ENCODE measurements around the gene BTRC.

DNA sequence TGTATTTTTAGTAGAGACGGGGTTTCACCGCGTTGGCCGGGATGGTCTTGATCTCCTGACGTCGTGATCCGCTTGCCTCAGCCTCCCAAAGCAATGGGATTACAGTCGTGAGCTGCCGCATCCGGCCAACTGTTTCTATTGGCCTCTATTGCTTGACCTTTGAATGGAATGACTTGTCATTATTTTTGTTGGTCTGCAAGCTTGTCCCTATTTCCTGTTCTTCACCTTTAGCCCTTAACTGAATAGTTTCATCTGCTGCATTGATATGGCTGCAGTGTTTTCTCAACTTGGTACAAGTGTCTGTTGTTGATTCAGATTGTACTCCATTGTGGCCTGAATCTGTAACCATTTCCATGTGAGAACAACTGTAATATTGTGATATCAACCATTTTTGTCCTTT, 128.6 kb downstream of the BTRC start:
- TF ChIP-seq, protein P1, sequence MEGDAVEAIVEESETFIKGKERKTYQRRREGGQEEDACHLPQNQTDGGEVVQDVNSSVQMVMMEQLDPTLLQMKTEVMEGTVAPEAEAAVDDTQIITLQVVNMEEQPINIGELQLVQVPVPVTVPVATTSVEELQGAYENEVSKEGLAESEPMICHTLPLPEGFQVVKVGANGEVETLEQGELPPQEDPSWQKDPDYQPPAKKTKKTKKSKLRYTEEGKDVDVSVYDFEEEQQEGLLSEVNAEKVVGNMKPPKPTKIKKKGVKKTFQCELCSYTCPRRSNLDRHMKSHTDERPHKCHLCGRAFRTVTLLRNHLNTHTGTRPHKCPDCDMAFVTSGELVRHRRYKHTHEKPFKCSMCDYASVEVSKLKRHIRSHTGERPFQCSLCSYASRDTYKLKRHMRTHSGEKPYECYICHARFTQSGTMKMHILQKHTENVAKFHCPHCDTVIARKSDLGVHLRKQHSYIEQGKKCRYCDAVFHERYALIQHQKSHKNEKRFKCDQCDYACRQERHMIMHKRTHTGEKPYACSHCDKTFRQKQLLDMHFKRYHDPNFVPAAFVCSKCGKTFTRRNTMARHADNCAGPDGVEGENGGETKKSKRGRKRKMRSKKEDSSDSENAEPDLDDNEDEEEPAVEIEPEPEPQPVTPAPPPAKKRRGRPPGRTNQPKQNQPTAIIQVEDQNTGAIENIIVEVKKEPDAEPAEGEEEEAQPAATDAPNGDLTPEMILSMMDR (IDR thresholded peaks at IDR 0.05), result no peak
- TF ChIP-seq POLR2AphosphoS5 (IDR thresholded peaks at IDR 0.05) (no peak), POLR2A (IDR thresholded peaks at IDR 0.05) (no peak), EP300 (IDR thresholded peaks at IDR 0.05) (no peak)

All from stomach (tissue), 4 donors.